HG03439 (cell line): ENCODE measurements around the gene DGKK.
"Not testable (repeated sequence)": the region's sequence is repeated elsewhere in the genome, so short reads cannot be mapped to it uniquely, and the experiment has no call there.

Experiments used
- ATAC-seq: cut with Tn5 transposase; IDR thresholded peaks from one replicate; pipeline ENCODE4 v1.9.1; 2021; ENCODE audit warnings: mild to moderate bottlenecking, moderate library complexity; ENCODE audit not compliant: unreplicated experiment

DGKK gene

DNA sequence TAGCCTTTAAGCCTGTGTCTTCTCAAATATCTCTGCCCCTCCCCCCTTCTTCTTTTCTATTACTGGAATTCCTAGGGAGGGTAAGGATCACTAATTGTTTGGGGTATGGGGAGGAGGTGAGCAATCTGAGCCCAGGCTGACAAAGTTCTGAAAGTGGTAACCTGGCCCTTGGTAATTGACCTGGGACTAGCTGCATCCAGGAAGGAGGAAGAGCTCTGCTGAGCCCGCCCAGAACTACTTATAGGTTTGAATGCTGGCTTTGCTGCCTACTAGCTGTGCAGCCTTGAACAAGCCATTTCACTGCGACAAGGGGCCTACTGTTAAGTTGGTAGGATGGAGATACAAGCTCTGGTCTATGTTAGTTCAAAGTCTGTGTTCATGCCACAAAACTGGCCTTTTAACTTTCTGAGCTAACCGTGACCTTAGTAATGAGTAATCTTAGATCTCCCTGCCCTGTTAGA, 37.8 kb downstream of the DGKK start:
- ATAC-seq: no peak

DNA sequence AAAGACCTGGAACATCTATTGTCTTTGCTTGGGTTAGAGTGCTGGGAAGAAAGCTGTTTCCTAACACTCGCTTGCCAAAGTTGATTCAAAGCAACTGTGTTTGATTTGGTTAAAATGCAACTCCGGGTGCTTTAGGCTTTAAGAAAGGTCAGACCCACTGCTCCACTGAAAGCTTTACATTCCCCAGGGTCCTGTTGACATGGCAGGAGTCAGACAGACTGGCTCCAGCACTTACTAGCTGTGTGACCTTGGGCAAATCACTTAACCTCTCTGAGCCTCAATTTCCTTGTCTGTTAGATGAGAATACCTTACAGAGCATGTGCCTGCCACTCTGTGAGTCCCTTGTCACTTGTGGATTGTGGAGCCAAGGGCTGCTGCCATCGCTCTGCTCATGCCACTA, 39.0 kb downstream of the DGKK start:
- ATAC-seq: no peak

DNA sequence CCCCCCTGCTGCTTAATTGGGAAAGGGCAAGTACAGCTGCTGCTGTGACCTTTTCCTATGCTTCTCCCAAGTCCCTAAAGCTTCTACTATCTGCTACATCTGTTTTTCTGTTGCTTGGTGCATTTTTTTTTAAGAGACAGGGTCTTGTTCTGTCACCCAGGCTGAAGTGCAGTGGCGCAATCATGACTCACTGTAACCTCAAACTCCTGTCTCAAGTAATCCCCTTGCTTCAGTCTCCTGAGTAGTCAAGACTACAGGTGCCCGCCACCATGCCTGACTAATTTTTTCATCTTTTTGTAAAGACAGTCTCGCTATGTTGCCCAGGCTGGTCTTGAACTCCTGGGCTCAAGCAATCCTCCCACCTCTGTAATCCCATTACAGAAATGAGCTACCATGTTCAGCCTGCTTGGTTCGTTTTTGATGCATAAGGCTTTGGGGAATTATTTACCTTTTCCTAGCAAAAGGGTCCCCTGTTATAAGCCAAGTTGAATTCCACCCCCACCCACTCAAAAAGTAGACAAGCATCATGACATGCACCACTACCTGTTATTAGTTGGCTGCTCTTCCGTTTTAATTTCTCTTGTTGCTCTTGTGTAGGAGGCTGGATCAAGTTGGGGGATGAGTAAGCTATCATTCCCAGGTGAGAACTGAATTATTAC, 39.6 kb downstream of the DGKK start:
- ATAC-seq: no peak

DNA sequence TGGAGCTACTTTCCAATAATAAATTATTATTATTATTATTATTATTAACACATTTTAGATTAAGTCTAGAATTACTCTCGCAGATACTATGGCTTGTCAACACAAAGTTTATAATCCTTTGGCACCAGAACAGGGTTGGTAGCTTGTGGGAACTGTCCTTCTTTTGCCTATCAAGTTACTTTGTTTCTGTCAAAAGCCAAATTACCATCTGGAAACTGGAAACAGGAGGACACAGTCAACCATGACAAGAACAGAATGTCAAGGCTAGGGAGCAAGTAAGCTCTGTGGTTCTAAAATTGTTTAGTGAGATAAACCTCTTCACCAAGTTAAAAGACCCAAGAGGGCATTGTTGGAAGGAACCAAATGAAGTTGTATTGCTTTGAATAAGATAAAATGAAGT, 42.5 kb downstream of the DGKK start:
- no peak for ATAC-seq

DNA sequence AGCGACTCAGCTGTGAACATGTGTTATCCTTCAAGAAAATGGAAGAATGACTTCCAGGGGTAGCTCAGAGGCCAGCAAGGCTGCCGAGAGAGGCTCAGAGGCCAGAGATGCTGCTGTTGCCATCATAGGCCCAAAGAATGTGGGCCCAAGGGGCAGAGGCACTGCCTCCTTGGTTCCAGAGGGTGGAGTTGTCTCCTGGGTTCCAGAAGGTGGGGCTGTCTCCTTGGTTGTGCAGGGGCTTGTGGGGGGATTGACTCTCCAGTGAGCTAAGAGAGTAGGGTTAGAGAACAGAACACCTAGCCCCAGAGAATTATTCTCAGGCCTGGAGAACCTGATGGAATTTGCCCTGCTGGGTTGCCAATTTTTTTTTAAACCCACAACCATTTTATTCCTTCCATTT, 62.6 kb downstream of the DGKK start:
- ATAC-seq: no peak

DNA sequence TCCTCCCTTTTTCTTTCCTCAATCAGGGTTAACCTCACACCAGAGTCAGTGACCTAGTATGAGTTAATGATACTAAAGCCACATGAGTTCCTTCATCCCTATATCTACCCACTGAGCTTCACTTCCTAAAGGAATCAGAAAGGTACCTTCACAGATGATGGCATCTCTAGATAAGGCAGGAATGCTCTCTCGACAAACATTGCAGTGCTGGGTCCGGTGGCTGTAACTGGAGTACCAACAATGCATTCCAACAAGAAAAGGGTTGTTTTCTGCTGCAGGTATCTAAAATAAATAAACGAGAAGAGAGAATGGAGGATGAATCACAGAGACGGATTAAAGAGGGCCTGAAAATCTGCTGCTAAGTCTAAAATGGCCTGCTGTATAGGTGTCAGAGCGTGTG, 66.7 kb downstream of the DGKK start:
- no peak for ATAC-seq

DNA sequence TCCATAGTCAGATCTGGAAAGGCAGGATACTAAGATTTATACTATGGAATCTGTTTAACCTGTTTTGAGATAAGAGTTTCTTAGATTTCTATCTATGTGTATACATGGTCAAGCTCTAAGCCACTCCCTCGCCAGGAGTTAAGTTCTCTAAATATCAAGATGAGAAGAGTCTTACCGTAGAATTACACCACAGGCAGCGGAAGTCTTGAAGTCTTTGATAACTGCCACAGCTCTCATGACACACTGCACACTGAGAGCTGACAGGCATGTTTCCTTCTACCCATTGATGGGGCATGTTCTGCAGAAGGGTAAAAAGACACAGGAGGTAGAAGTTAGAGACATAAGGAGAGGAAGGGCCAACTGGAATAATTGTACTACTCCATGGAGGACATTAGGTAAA, 67.7 kb downstream of the DGKK start:
- no peak for ATAC-seq

DNA sequence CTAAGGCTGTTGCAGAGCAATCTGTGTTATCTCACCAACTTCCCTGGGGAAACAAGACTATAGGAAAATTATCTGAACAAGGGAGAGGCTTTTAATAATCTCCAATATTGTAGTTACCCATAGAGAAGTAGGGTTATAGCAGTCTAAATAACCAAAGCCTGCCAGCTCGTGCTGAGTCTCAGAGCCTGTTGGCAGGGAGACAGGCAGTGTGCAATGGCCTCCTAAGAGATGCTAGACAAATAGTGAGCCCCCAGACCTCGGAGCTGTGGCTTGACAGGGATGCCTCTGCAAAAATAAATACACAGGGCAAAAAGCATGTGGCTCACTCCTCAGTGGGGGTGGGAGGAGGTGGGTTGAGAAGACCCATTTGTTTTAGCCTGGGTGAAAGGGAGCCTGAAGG, 76.7 kb downstream of the DGKK start:
- ATAC-seq: no peak

DNA sequence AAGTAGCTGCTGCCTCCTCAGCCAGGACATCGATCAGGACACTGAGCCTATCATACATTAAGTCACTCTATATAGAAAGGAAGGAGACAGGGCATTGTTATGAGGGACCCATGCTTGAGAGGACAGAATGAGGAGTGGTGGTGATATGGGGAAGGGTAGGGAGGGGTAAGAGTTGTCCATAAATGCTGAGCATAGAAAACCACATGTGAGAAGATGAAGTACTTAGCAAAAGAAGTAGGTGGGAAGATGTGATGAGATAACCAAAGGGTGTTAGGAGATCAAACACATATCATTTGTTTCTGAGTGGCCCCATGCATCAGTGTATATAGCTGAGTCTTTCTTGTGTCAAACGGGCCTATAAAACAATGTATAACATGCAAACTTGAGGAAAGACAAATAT, 84.1 kb downstream of the DGKK start:
- no peak for ATAC-seq

DNA sequence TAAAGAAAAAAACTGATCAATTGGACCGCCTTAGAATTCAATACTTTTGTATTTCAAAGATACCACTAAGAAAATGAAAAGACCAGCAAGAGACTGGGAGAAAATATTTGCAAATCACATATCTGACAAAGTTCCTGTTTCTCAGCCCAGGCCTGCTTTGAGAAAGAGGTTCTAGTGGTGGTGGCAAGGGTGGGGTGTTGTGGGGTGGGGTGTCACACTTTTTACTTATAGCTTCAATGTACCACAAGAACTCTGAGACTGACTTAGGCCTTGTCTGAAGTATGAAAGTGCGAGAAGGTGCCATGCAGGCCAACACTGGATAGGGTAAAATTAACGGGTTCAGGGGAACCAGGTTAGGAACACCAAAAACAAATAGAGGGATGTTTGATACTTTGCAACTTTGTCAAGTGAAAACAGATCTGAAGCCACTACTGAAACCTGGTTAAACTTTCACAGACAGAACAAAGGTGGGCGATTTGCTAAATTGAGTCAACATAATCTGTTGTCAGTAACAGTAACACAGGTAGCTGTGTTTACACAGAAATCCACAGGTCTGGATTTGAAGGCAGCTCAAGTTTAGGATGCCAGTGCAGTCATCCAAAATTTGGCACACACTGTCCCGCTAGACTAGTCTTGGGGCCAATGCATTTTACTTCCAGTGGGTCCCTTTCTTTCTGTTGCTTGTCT, 88.8 kb downstream of the DGKK start:
- ATAC-seq: no peak

DNA sequence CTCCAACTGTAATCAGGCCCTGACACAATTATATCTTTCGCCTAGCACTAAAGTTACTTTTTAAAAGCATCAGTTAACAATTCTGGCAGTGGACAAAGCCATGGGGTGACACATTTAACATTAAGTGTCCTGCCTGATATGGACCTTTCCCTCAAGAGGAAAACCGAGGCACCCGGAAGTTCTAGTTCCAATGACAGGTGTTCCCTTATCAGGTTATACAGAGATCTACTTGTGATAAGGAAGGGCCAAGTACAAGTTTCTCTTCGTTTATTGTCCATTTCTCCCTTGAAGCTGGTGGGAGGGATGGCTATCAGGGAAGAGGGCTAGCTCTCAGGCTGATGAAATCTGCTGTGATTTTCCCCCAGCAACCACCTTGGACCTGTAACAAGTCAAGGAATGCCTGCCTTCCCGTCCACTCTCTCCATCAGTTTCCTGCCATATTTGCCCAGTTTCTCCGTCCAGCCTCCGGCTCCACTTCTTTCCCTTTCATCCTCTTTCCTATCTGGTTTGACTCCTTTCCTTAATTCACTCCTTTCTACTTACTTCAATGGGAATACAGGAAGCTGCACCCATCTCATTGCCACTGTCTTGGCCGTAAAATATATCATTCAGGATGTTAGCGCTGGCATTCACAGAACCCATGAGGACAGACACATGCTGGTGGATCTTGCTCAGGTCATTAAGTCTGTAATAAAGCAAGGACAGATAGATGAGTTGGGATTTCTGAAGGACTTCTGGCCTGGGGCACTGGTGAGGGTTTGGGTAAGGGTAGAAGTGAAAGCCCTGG, 95.0 kb downstream of the DGKK start:
- no peak for ATAC-seq

DNA sequence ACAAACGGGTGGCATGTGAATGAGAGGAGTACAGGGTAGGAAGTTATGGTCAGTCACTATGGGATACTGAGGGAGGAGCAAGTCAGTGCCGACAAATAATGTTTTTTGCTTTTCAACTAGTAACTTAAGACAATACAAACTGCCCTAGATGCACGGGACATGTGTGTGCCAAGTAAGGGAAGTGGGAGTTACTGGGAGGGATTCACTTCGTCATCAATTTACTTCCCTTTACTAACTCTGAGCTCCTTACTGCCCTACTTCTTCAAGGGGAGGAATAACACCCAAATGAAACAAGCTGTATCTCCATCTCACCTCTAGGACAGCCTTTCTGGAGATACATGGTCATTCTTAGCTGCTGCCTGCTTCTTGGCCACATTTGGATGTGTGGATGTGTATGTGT, 97.7 kb downstream of the DGKK start:
- no peak for ATAC-seq

DNA sequence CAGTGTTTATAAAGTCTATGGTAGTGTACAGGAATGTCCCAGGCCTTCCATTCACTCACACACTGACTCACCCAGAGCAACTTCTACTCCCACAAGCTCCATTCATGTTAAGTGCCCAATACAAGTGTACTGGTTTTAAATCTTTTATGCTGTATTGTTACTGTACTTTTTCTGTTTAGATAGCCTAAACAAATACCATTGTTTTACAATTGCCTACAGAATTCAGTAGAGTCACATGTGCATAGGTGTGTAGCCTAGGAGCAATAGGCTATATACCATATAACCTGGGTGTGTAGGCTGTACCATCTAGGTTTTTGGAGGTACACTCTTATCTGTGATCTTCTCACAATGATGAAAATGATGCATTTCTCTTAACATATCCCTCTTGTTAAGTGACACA, 126.7 kb downstream of the DGKK start:
- ATAC-seq: no peak

DNA sequence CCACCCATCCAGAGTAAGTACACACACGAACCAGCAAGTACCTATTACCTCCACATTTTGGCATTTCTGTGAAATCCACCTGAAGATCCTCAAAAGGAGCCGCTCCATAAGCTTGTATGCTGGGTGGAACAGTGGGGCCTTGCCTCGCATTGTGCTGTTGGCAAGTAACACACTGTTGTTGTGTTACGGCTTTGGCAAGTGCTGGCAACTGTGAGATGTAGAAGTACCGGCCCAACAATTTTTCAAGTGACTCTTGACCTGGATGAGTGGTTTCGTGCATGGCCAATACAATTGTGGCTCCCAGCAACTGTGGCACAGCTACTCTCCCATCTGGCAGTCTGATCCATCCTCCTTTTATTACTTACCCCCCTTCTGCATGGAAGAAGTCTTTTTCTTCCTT, 137.3 kb downstream of the DGKK start:
- ATAC-seq: no peak

DNA sequence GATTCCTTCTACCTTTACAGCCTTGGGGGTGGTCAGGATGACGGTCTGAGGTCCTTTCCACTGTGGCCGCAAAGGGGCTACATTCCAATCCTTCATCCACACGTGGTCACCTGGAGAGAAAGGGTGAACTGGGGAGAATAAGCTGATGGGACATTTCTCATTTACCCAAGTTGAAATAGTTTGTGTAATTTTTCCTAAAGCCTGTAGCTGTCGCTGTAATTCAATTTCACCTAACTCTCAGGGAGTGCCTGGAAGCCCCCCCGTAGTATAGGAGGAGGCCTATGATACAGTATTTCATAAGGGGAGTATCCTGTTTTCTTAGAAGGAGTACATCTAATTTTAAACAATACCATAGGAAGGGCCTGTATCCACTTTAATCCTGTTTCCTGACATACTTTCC, 138.0 kb downstream of the DGKK start:
- ATAC-seq: not testable (repeated sequence)

DNA sequence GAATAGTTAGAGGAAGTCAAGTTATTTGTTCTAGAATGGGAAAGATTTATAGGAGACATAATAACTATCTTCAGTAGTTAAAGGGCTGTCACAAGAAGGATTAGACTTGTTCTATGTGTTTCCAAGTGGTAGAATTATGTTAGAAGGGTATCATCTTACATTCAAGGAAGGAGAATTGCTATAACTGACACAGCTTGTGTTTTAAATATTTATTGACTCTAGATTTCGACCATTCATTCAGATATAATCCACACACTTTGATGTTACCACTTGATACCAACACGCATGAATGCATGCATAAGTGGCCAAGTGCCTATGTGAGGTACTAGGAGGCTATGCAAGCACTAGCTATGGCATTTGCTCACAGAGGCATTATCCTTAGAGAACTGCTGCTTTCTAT, 143.4 kb downstream of the DGKK start:
- no peak for ATAC-seq
